Neural cell (in vitro differentiated cells): Measurements from ENCODE around the gene TOM1. TPM values are rescaled to one million over a fixed set of nuclear protein-coding genes. Genes with fewer than 3 reads are reported as not detected.

Source experiments
- H2AFZ ChIP-seq: fragments of 200-600, 300-800 bp; sonication (generic), shearing (Covaris generic); 2 replicates; pipeline ENCODE4 v1.6.0; 2014; ENCODE audit warnings: low read depth, mild to moderate bottlenecking, antibody characterized with exemption, low read length, moderate library complexity
- H3F3A ChIP-seq: fragments of 200-600 bp; shearing (Covaris generic); 2 replicates; pipeline ENCODE4 v1.6.1; 2016; ENCODE audit warnings: mild to moderate bottlenecking, moderate library complexity, mixed read lengths, antibody characterized with exemption, low read length; ENCODE audit not compliant: insufficient read depth, poor library complexity, severe bottlenecking
- H3K27ac ChIP-seq: fragments of 200-600, 300-800 bp; sonication (generic), shearing (Covaris generic); 2 replicates; pipeline ENCODE4 v1.5.1; 2014; ENCODE audit warnings: mild to moderate bottlenecking, low read length, moderate library complexity
- H3K27me3 ChIP-seq: fragments of 300-800, 200-600 bp; sonication (generic), shearing (Covaris generic); 2 replicates; pipeline ENCODE4 v1.6.0; 2014; ENCODE audit warnings: mild to moderate bottlenecking, low read depth, low read length, moderate library complexity; ENCODE audit not compliant: insufficient read depth
- H3K36me3 ChIP-seq: fragments of 300-800, 200-600 bp; sonication (generic), shearing (Covaris generic); 2 replicates; pipeline ENCODE4 v1.5.1; 2014; ENCODE audit warnings: mild to moderate bottlenecking, antibody characterized with exemption, low read length, moderate library complexity; ENCODE audit not compliant: insufficient read depth
- H3K4me2 ChIP-seq: fragments of 300-800, 200-600 bp; sonication (generic), shearing (Covaris generic); 2 replicates; pipeline ENCODE4 v1.6.0; 2014; ENCODE audit warnings: mild to moderate bottlenecking, low read length
- H3K4me3 ChIP-seq: fragments of 300-800, 200-600 bp; sonication (generic), shearing (Covaris generic); 2 replicates; pipeline ENCODE4 v1.5.1; 2014; ENCODE audit warnings: mild to moderate bottlenecking, low read length, moderate library complexity
- H3K79me2 ChIP-seq: fragments of 200-600 bp; shearing (Covaris generic); replicated peaks from 2 replicates; pipeline ENCODE4 v1.6.0; 2014; ENCODE audit warnings: mild to moderate bottlenecking, low read length, moderate library complexity; ENCODE audit not compliant: insufficient read depth
- H3K9ac ChIP-seq: fragments of 300-800, 200-600 bp; sonication (generic), shearing (Covaris generic); 2 replicates; pipeline ENCODE4 v1.6.1; 2016; ENCODE audit warnings: mild to moderate bottlenecking, low read length, mixed read lengths
- H3K9me2 ChIP-seq: fragments of 200-600 bp; shearing (Covaris generic); 2 replicates; pipeline ENCODE4 v1.6.1; 2016; ENCODE audit warnings: mild to moderate bottlenecking, low read length, mixed read lengths; ENCODE audit not compliant: insufficient read depth
- H3K9me3 ChIP-seq: fragments of 200-600, 300-800 bp; sonication (generic), shearing (Covaris generic); 2 replicates; pipeline ENCODE4 v1.6.1; 2016; ENCODE audit warnings: mild to moderate bottlenecking, mixed run types, low read length, moderate library complexity, mixed read lengths
- H4K20me1 ChIP-seq: fragments of 200-600 bp; shearing (Covaris generic); 2 replicates; pipeline ENCODE4 v1.6.1; 2016; ENCODE audit warnings: mild to moderate bottlenecking, mixed run types; ENCODE audit not compliant: insufficient read depth
- CTCF ChIP-seq: fragments of 450-650 bp; IDR thresholded peaks from 2 replicates; pipeline ENCODE4 v1.5.1; 2014; ENCODE audit warnings: antibody characterized with exemption, mild to moderate bottlenecking, moderate library complexity; ENCODE audit not compliant: poor library complexity, severe bottlenecking
- EP300 ChIP-seq: fragments of 450-650 bp; conservative IDR thresholded peaks from 2 replicates; pipeline ENCODE4 v1.6.1; 2014; ENCODE audit warnings: antibody characterized with exemption, mild to moderate bottlenecking, moderate library complexity; ENCODE audit not compliant: poor library complexity, severe bottlenecking
- EZH2 ChIP-seq: fragments of 200-600, 300-800 bp; shearing (Covaris generic), sonication (generic); IDR thresholded peaks from 2 replicates; pipeline ENCODE4 v1.6.1; 2014; ENCODE audit warnings: antibody characterized with exemption, low read length, borderline replicate concordance, mild to moderate bottlenecking; ENCODE audit not compliant: insufficient read depth, poor library complexity, severe bottlenecking
- MXI1 ChIP-seq: fragments of 450-650 bp; conservative IDR thresholded peaks from 2 replicates; pipeline ENCODE4 v1.6.1; 2014; ENCODE audit warnings: antibody characterized with exemption, mild to moderate bottlenecking; ENCODE audit not compliant: poor library complexity, severe bottlenecking
- POLR2AphosphoS5 ChIP-seq: IDR thresholded peaks from 2 replicates; pipeline ENCODE4 v1.6.1; 2012
- RAD21 ChIP-seq: fragments of 450-650 bp; conservative IDR thresholded peaks from 2 replicates; pipeline ENCODE4 v1.6.1; 2014; ENCODE audit warnings: antibody characterized with exemption, mild to moderate bottlenecking, moderate library complexity
- REST ChIP-seq: IDR thresholded peaks from 2 replicates; pipeline ENCODE4 v1.6.1; 2012; ENCODE audit warnings: borderline replicate concordance
- SMC3 ChIP-seq: fragments of 450-650 bp; conservative IDR thresholded peaks from 2 replicates; pipeline ENCODE4 v1.6.1; 2014; ENCODE audit warnings: antibody characterized with exemption, mild to moderate bottlenecking, moderate library complexity; ENCODE audit not compliant: poor library complexity
- TAF1 ChIP-seq: IDR thresholded peaks from 2 replicates; pipeline ENCODE4 v1.6.1; 2012; ENCODE audit warnings: low read depth
- polyA plus RNA-seq: library from polyadenylated mRNA; depleted of rRNA; stranded (reverse); fragments of >200 nt; gene quantifications from 2 replicates; pipeline ENCODE4 v1.2.3, GENCODE V29; 2014

TOM1 gene
- polyA plus RNA-seq, 1 donor from 2014 or later = 13.3 TPM

- Histone ChIP-seq H3K9me3 (no peaks in the 10 kb centered on the region), H3K27ac (no peak overlapping the region), H3K27me3 (peaks cover 13% of the 10 kb centered on the region), H3F3A (no peaks in the 10 kb centered on the region), H3K4me2 (no peak overlapping the region), H3K4me3 (no peak overlapping the region), H2AFZ (no peak overlapping the region), H3K9me2 (no peaks in the 10 kb centered on the region), H4K20me1 (no peaks in the 10 kb centered on the region), H3K36me3 (no peaks in the 10 kb centered on the region), H3K79me2 (no peaks in the 10 kb centered on the region), H3K9ac (no peak overlapping the region)
- TF ChIP-seq MXI1 (no peak), REST (no peak), CTCF (no peak), SMC3 (no peak), POLR2AphosphoS5 (no peak), RAD21 (no peak), TAF1 (no peak), EP300 (no peak), EZH2 (no peak)
Observed at GRCh38 chr22:35378621-35379020, 78.9 kb downstream of the TOM1 start.

- H3K27ac ChIP-seq = no peak overlapping the region
- H3K9ac ChIP-seq = no peak overlapping the region
Observed at GRCh38 chr22:35379146-35379993, 79.7 kb downstream of the TOM1 start.

More at GRCh38 chr22:35379146-35379993, 79.7 kb downstream of the TOM1 start:
- no peaks in the 10 kb centered on the region for H3K9me2 ChIP-seq
- no peaks in the 10 kb centered on the region for H3K9me3 ChIP-seq
- H3F3A ChIP-seq = no peaks in the 10 kb centered on the region
- H3K27me3 ChIP-seq = peaks cover 13% of the 10 kb centered on the region
- no peaks in the 10 kb centered on the region for H3K36me3 ChIP-seq
- H4K20me1 ChIP-seq = no peaks in the 10 kb centered on the region
- no peak overlapping the region for H2AFZ ChIP-seq
- no peak overlapping the region for H3K4me2 ChIP-seq
- no peak overlapping the region for H3K4me3 ChIP-seq
- H3K79me2 ChIP-seq = no peaks in the 10 kb centered on the region
- TF ChIP-seq TAF1 (no peak), EZH2 (no peak), MXI1 (no peak), POLR2AphosphoS5 (no peak), EP300 (no peak), RAD21 (no peak), SMC3 (no peak), CTCF (no peak)
